DOHH2 (cell line): ENCODE measurements around the gene PCNX3.

ENCODE experiments used
- H3F3A ChIP-seq: fragments of 200-600 bp; sonication (generic), shearing (Covaris generic); 2 replicates; pipeline ENCODE4 v1.6.0; 2016; ENCODE audit warnings: antibody characterized with exemption, mild to moderate bottlenecking; ENCODE audit not compliant: control insufficient read depth, insufficient read depth
- H3K27ac ChIP-seq: fragments of 200-600 bp; sonication (generic); 2 replicates; pipeline ENCODE4 v1.5.1; 2014; ENCODE audit warnings: low read depth, mild to moderate bottlenecking, low read length, moderate library complexity
- H3K27me3 ChIP-seq: fragments of 200-600 bp; sonication (generic); 2 replicates; pipeline ENCODE4 v1.6.1; 2014; ENCODE audit warnings: mild to moderate bottlenecking, low read length, mixed read lengths; ENCODE audit not compliant: control insufficient read depth
- H3K36me3 ChIP-seq: fragments of 200-600 bp; sonication (generic); 2 replicates; pipeline ENCODE4 v1.6.1; 2014; ENCODE audit warnings: mild to moderate bottlenecking, low read length, moderate library complexity, mixed read lengths; ENCODE audit not compliant: control insufficient read depth
- H3K4me1 ChIP-seq: fragments of 200-600 bp; sonication (generic); 2 replicates; pipeline ENCODE4 v1.6.1; 2014; ENCODE audit warnings: mild to moderate bottlenecking, low read length, mixed read lengths; ENCODE audit not compliant: control insufficient read depth
- H3K4me2 ChIP-seq: fragments of 200-600 bp; sonication (generic); 2 replicates; pipeline ENCODE4 v1.6.0; 2014; ENCODE audit warnings: mild to moderate bottlenecking, low read length, moderate library complexity
- H3K4me3 ChIP-seq: fragments of 200-600 bp; sonication (generic); 2 replicates; pipeline ENCODE4 v1.5.1; 2014; ENCODE audit warnings: mild to moderate bottlenecking, low read length, mixed read lengths
- H3K79me2 ChIP-seq: fragments of 200-600 bp; sonication (generic); 2 replicates; pipeline ENCODE4 v1.6.1; 2014; ENCODE audit warnings: mild to moderate bottlenecking, low read length, mixed read lengths; ENCODE audit not compliant: control insufficient read depth
- H3K9me2 ChIP-seq: fragments of 200-600 bp; sonication (generic); replicated peaks from 2 replicates; pipeline ENCODE4 v1.6.1; 2014; ENCODE audit warnings: mild to moderate bottlenecking, low read length, mixed read lengths; ENCODE audit not compliant: control insufficient read depth
- H3K9me3 ChIP-seq: fragments of 200-600 bp; sonication (generic); 2 replicates; pipeline ENCODE4 v1.6.1; 2014; ENCODE audit warnings: antibody characterized with exemption, low read length, mixed read lengths; ENCODE audit not compliant: control insufficient read depth, insufficient read depth
- H4K20me1 ChIP-seq: fragments of 200-600 bp; sonication (generic); 2 replicates; pipeline ENCODE4 v1.6.0; 2014; ENCODE audit warnings: low read depth, mild to moderate bottlenecking, antibody characterized with exemption, low read length, moderate library complexity; ENCODE audit not compliant: control insufficient read depth, insufficient read depth
- EZH2phosphoT487 ChIP-seq: fragments of 200-600 bp; sonication (generic); IDR thresholded peaks from 2 replicates; pipeline ENCODE4 v1.6.1; 2017; ENCODE audit warnings: borderline replicate concordance, mild to moderate bottlenecking, antibody characterized with exemption, low read length, moderate library complexity, mixed read lengths
- TF ChIP-seq, protein P1 (sequence below): fragments of 200-600 bp; sonication (generic); IDR thresholded peaks from one replicate; pipeline ENCODE4 v1.5.1; 2014; ENCODE audit warnings: antibody characterized with exemption, mild to moderate bottlenecking, low read depth, low read length; ENCODE audit not compliant: poor library complexity, severe bottlenecking

PCNX3 gene

DNA sequence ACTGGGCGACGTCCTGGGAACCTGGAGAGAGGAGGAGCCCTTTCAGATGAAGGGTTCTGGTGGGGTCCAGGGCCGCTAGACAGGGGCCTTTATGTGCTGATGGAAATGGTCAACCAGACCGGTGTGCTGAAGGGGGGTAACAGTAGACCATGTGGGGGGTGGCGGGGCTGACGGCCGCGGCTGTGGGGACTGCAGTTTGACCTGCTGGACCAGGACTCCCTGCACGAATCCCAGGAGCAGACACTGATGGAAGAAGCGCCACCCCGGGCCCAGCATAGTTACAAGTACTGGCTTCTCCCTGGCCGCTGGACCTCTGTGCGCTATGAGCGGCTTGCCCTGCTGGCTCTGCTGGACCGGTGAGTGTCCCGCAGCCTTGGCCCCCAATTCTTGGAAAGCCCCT lies 6.4 kb downstream of the PCNX3 start:
- Histone ChIP-seq H3K79me2 (peaks cover 25% of the 10 kb centered on the region), H3K4me2 (no peak overlapping the region), H3K9me2 (no peaks in the 10 kb centered on the region), H3K4me1 (peaks cover 15% of the 10 kb centered on the region), H4K20me1 (peaks cover 4% of the 10 kb centered on the region; the same call in 1 of the 2 replicates), H3K9me3 (no peaks in the 10 kb centered on the region), H3K27me3 (no peaks in the 10 kb centered on the region), H3K36me3 (peaks cover 93% of the 10 kb centered on the region), H3F3A (no peaks in the 10 kb centered on the region), H3K27ac (no peak overlapping the region), H3K4me3 (no peak overlapping the region)
- TF ChIP-seq EZH2phosphoT487: no peak
- TF ChIP-seq, protein P1, sequence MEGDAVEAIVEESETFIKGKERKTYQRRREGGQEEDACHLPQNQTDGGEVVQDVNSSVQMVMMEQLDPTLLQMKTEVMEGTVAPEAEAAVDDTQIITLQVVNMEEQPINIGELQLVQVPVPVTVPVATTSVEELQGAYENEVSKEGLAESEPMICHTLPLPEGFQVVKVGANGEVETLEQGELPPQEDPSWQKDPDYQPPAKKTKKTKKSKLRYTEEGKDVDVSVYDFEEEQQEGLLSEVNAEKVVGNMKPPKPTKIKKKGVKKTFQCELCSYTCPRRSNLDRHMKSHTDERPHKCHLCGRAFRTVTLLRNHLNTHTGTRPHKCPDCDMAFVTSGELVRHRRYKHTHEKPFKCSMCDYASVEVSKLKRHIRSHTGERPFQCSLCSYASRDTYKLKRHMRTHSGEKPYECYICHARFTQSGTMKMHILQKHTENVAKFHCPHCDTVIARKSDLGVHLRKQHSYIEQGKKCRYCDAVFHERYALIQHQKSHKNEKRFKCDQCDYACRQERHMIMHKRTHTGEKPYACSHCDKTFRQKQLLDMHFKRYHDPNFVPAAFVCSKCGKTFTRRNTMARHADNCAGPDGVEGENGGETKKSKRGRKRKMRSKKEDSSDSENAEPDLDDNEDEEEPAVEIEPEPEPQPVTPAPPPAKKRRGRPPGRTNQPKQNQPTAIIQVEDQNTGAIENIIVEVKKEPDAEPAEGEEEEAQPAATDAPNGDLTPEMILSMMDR: no peak

DNA sequence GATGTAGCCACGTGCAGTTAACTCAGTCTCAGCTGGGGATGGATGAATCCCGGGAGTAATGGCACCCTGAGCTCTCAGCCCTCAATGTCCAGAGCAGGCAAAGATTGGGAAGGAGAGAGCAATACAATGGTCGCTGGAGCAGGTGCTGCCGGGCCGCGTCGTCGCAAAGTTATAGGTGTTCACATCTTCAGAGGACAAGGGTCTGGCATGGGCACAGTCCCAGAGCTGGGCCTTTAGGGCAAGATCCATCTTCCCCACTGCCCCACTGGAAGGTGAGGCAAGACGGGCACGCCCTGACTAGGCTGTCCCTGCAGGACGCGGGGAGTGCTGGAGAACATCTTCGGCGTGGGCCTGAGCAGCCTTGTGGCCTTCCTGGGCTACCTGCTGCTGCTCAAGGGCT lies 7.6 kb downstream of the PCNX3 start:
- peaks cover 7% of the 10 kb centered on the region; the same call in 1 of the 2 replicates for H3K4me1 ChIP-seq
- H3K79me2 ChIP-seq: peaks cover 13% of the 10 kb centered on the region
- no peaks in the 10 kb centered on the region for H3K9me2 ChIP-seq
- H3K9me3 ChIP-seq: no peaks in the 10 kb centered on the region
- no peak overlapping the region for H3K27ac ChIP-seq
- H4K20me1 ChIP-seq: no peaks in the 10 kb centered on the region
- H3K4me2 ChIP-seq: no peak overlapping the region
- no peak for TF ChIP-seq EZH2phosphoT487
- TF ChIP-seq, protein P1: no peak
- H3K4me3 ChIP-seq: no peak overlapping the region
- no peaks in the 10 kb centered on the region for H3F3A ChIP-seq
- no peaks in the 10 kb centered on the region for H3K27me3 ChIP-seq
- H3K36me3 ChIP-seq: peaks cover 93% of the 10 kb centered on the region

DNA sequence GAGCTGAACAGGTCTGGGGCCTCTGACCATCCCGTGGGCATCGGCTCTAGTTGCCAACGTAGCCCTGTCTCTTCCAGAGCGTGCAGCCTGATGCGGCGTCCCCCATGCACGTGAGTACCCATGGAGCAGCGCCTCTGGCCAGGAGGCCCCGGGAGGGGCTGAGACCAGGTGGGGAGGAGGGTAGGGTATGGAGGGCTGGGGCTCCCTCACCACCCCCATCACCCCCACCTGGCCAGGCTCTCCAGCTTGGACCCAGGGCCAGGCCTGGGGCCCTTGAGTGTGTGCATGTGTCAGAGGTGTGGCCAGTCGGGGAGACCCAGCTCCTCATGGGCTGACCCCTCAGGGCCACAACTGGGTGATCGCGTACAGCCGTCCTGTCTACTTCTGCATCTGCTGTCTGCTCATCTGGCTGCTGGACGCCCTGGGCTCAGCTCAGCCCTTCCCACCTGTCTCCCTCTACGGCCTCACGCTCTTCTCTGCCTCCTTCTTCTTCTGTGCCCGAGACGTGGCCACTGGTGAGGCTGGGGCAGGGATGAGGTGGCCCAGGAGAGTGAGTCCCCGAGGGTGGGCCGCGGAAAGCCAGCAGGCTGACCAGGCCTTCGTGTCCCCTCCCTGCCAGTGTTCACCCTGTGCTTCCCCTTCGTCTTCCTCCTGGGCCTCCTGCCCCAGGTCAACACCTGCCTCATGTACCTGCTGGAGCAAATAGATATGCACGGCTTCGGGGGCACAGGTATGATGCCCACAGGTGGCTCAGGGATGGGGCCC lies 8.5 kb downstream of the PCNX3 start:
- Histone ChIP-seq H3K79me2 (peaks cover 5% of the 10 kb centered on the region), H3K27ac (no peak overlapping the region), H3K27me3 (no peaks in the 10 kb centered on the region), H3K4me2 (no peak overlapping the region), H3F3A (no peaks in the 10 kb centered on the region), H3K36me3 (peaks cover 90% of the 10 kb centered on the region), H3K4me1 (no peaks in the 10 kb centered on the region; the same call in 1 of the 2 replicates), H3K4me3 (no peak overlapping the region), H3K9me2 (no peaks in the 10 kb centered on the region), H3K9me3 (no peaks in the 10 kb centered on the region), H4K20me1 (no peaks in the 10 kb centered on the region)
- no peak for TF ChIP-seq EZH2phosphoT487
- TF ChIP-seq, protein P1: no peak
